HT-29 (cell line): Measurements from ENCODE around the gene EDDM3A. TPM values are rescaled to one million over a fixed set of nuclear protein-coding genes. Genes with fewer than 3 reads are reported as not detected.
A peak's percentile ranks its signal among the peaks of the same experiment; 100 is the strongest.
"Not testable (repeated sequence)": the region's sequence is repeated elsewhere in the genome, so short reads cannot be mapped to it uniquely, and the experiment has no call there.

Experiments used
- DNase-seq: peaks from one replicate; pipeline ENCODE4 v3.0.0-alpha.2; 2015; ENCODE audit warnings: low spot score
- total RNA-seq: library from RNA; depleted of rRNA; stranded (reverse); fragments of >200 nt; shearing (Covaris generic); gene quantifications from 2 replicates; pipeline ENCODE4 v1.2.3, GENCODE V29; 2014; rRNA removed

EDDM3A gene, protein sequence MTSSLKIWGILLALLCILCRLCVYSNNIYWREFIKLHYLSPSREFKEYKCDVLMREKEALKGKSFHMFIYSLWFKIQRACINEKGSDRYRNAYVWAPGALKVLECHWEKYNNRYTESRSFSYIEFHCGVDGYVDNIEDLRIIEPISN
- total RNA-seq = not detected in 2 replicates

DNA sequence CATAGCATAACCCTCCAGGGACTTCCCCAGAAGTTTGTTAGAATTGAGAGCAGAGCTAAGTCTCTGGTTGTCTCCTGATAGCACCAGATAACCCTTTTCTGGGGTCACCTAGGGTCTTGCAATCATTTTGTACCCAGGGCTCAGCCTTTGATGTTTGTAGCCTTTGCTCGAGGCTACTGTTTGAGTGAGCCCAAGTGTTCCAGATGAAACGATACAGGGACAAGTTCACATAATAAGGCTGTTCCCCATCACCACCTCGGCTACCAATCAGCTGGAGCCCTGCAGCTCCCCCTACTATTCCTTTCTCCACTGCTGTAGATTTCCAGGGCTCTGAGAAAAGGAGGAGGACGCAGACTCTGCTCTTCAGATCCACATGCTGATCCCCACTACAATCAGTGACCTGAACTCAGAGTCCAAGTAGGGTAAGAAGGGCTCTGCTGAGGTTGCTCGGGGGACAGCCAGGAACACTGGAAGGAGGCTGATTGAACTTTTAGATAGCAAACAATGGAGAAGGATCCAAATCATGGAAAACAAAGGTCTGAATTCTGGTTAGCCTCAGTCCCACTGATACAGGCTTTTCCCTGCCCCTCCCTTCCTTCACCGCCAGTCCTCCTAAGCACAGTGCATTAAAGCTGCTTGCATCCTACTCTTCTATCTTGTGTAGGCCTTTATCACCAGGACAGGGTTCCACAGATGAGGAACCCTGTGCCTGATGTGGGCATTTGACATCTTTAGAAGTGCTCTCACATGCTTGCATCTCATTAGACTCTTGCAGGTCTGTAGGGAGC, at the start of gene EDDM3A:
Gene EDDM3A, plus strand, starts transcription at position 317 of the 788 bp plus-strand sequence. CDS start 1,694 bp downstream, outside the sequence.
- no peak for DNase-seq

DNA sequence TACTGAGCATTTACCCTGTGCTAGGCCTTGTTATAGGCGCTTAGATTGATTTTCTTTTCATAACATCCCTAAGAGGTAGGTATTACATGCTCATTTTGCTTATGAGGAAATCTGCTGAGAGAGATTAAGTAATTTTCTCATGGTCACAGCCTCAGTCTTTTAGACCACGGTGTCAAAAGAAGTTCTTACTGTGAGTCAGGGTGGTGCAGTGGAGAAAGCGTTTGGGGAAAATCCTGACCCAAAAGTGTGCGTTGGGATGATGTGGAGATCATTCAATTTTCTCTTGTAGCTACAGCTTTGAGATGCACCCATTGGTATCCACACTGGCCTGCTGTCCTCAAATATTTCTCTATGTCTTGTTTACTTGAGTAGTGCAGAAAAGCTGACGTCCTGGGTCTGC, 48.9 kb upstream of the EDDM3A start:
- DNase-seq = no peak

- peak; percentile 87 for DNase-seq
Measured at GRCh38 chr14:20697273-20698017, 48.2 kb upstream of the EDDM3A start.

DNA sequence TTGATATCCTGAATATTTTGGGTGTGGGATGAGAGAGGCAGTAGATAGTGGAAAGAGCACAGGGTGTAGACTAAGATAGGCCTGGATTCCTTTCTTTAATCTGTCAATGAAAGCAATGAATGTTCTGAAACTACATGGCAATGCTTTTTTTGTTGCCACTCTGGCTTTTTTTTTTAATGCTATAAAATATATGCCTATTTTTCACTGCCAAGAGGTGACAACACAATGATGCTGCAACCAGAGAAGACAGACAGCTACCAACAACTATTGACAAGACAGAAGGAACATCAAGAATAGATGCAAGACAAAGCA, 47.7 kb upstream of the EDDM3A start:
- DNase-seq = no peak

- no peak for DNase-seq
Measured at GRCh38 chr14:20698934-20699333, 46.8 kb upstream of the EDDM3A start.

DNA sequence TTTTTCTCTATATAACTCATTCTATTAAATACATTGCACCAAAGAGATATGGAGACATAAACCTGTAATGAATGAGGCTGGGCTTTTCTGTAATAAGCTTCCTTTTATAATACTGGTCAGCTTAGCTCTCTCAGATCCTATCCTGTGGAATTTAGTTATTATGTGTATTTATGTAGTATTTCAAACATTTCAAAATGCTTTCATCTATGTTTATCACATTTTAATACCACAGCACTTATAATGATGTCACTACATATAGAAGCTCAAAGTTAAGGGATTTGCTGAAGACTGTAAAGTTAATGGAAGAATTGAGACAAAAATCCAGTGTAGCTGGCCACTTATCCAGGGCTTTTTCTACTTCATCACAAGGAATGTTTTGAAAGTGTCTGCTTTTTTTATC, 45.8 kb upstream of the EDDM3A start:
- no peak for DNase-seq

DNA sequence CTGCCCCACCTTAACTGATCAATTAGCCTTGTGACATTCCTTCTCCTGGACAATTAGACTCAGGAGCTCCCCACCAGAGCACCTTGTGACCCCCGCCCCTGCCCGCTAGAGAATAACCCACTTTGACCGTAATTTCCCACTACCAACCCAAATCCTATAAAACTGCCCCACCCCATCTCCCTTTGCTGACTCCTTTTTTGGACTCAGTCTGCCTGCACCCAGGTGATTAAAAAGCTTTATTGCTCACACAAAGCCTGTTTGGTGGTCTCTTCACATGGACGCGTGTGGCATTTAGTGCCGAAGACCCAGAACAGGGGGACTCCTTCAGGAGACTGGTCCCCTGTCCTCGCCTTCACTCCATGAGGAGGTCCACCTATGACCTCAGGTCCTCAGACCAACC, 44.7 kb upstream of the EDDM3A start:
- DNase-seq = not testable (repeated sequence)

DNA sequence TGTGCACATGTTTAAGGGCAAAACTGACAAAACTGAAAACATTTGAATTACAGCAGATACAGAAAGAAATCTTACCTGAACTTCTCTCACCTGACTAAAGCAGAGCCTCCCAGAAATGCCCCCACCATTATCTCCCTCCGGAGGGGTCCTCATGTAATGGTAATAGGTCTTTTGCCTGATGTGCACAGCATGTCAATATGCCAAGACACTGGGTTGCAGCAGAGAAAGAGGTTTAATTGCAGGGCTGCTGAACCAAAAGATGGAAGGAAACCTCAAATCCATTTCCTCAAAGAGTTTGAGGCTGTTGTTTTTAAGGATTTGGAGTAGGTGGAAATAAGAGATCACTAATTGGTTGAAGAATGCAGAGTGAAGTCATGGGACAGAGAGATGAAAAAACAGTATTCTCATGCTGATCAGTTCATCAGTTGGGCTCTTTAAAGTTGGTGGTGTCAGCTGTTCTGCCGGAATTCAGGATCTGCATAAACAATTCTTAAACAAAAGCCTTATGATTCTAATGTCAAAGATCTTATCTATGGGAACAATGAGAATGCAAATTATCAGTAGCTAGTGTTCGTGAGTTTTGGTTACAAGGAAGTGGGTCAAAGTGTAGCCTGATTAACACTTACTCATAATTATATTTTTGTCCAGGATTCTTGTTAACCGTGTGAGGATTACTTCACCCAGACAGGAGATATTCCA, 38.9 kb upstream of the EDDM3A start:
- DNase-seq = peak; percentile 8

GRCh38 chr14:20707622-20708021, 38.1 kb upstream of the EDDM3A start:
- peak; percentile 61 for DNase-seq

DNA sequence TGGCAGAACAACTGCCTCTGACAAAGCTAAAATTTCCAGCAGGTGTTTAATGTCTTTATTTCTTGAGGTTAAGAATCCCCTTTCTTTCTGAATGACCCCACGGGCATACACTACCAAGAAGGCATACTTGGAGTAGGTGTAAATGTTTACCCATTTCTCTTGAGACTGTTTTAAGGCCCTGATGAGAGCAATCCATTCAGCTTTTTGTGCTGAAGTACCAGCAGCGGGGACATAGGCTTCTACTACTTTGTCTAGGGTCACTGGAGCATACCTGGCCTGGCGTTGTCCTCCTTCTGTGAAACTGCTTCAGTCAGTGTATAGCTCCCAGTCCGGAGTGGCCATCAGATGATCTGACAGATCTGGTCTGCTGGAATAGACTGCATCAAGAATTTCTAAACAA, 34.4 kb upstream of the EDDM3A start:
- no peak for DNase-seq

GRCh38 chr14:20711685-20712084, 34.0 kb upstream of the EDDM3A start:
- no peak for DNase-seq

DNA sequence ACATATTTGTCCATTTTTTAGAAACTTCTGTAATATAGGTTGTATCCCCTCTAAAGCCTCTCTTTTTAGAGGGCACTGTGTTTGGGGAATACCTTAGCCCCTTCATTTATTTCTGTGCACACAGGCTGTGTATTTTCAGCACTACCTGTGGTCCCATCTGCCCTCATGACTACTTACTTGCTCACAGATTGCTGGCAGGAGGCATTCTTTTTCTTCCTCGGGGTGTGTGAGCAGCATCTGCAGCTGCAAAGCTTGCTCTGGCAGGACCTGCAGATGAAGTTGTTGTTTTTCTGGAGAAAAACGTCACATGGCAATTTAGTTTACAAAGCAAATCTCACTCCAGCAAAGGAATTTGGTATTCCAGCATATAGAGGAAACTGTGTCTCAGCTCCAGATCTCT, 32.8 kb upstream of the EDDM3A start:
- no peak for DNase-seq

GRCh38 chr14:20714593-20715250, 31.0 kb upstream of the EDDM3A start:
- DNase-seq = peak; percentile 66

DNA sequence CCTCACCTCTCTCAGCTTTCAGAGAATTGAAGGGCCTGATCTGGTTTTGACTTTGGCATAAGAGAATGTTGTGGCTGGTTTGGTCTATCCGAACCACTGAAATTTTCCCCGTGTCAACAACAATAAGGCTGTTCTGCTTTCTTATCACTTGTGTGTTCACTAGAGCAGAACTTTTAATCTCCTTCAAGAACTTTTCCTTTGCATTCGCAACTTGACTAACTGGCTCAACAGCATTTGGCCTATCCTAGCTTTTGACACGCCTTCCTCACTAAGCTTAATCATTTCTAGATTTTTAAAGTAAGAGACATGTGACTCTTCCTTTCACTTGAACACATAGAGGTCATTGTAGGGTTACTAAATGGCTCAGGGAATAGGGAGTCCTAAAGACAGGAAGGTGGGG, 25.9 kb upstream of the EDDM3A start:
- peak; percentile 86 for DNase-seq

DNA sequence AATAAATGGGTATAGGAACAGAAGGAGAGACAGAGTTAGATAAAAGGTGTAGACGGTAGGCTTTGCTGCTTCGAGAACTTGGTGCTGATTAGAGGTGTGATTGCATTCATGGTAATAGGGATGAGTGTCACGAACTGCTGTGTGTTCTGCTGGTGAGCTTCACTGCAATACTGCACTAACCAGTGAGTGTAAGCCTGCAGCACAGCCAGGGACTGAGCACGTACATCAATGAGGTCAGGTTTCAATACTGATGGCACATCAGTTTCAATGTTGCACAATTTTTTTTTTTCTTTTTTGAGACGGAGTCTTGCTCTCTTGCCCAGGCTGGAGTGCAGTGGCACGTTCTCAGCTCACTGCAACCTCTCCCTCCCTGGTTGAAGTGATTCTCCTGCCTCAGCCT, 24.9 kb upstream of the EDDM3A start:
- DNase-seq = no peak

GRCh38 chr14:20722016-20722415, 23.7 kb upstream of the EDDM3A start:
- no peak for DNase-seq

GRCh38 chr14:20723488-20723887, 22.2 kb upstream of the EDDM3A start:
- DNase-seq = no peak

GRCh38 chr14:20726121-20726520, 19.6 kb upstream of the EDDM3A start:
- not testable (repeated sequence) for DNase-seq

- DNase-seq = no peak
Measured at GRCh38 chr14:20726531-20726930, 19.2 kb upstream of the EDDM3A start.

DNA sequence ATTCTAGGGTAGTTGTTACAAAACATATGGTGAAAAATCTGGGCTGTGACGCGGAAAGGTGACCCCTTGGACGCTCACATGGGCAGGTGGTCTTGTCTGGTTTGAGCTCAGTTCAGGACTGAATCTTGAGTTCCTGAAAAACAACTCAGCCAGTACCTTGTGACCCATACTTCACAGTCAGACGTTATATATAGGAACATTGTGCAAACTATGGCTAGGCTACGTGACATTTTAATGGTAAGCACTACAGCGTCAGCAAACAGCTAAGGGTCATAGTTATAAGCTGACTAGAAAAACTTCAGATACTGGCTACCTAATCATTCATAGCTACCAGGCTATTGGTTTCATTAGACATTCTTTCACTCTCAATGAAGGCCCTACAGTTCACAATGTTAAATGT, 14.8 kb upstream of the EDDM3A start:
- no peak for DNase-seq

DNA sequence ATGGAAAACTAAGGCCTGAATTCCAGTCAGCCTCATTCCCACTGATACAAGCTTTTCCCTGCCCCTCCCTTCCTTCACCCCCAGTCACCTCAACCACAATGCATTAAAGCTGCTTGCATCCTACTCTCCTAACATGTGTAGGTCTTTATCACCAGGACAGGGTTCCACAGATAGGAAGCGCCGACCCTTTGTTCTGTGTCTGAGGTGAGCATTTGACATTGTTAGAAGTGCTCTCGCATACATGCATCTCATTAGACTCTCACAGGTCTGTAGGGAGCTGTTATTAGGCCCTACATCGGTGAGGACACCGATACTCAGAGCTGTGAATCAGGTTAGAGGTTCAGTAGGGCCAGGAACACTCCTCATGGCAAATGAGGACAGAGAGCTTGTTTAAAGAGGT, 13.2 kb upstream of the EDDM3A start:
- no peak for DNase-seq
